GM10847 (cell line): ENCODE results near the gene CA10.

ENCODE experiments used
- POLR2A ChIP-seq: IDR thresholded peaks from 2 replicates; pipeline ENCODE4 v1.6.1; 2011; ENCODE audit not compliant: insufficient read length; ENCODE audit errors: extremely low read depth

CA10 gene

DNA sequence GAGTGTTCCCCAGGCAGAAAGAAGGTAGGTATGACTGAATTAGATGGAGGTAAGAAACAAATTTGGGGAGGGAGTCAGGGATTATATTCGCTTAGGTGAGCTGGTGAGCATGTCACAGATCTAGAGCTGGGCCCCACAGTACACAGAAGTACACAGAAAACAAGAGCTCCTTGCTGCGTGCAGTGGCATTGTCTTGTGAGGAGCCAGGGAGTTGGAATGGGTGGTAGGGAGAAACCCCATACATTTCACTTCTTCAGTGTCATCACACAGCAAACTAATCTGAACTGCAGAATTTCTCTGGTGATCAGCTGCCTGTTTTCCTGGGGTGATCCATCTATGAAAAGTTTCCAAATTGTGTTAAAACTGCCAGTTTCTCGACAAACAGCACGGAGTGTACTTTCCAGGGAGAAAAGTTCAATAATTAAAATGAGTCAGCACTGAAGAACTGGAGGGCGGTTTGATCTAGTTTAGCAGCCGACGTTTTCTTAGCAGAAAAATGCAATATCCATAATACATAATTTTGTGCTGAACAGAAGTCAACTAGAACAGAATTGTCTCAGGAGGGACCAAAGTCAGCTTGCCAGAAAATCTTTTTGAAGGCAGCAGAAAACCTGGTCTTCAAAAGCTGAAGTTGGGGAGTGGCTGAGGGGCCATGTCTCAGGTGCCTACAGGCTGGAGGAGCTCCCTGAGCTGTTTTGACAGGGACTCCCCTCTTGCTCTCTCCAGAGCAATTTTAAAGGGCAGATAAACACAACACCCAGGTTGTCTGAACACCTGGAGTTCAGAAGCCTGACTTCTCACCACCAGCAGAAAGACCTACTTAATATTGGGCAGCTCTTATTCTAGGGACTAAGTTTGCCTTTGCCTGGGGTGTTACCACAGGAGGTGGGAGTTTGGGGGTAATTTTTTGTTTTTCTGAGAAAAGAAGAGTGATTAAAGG is 448.6 kb downstream of the CA10 start:
- no peak for TF ChIP-seq POLR2A

- TF ChIP-seq POLR2A = no peak
Observed at GRCh38 chr17:51707216-51707615, 451.3 kb downstream of the CA10 start.

DNA sequence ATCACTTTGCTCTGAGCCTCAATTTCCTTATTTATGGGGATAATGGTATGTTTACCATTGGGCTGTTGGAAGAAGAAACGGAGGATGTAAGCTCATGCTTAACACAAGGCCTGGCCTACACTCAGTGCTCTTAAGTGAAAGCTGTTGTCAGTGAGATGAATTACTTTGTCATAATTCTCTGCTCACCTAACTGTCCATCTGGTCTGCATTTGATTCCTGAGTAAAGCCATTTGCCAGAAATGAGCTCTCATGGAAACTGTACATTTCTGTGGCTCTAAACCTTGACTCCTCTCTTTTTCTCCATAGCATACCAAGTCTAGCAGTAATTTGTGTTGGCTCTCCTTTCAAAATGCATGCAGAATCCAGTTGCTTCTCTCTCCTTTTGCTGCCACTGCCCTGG is 452.4 kb downstream of the CA10 start:
- no peak for TF ChIP-seq POLR2A

DNA sequence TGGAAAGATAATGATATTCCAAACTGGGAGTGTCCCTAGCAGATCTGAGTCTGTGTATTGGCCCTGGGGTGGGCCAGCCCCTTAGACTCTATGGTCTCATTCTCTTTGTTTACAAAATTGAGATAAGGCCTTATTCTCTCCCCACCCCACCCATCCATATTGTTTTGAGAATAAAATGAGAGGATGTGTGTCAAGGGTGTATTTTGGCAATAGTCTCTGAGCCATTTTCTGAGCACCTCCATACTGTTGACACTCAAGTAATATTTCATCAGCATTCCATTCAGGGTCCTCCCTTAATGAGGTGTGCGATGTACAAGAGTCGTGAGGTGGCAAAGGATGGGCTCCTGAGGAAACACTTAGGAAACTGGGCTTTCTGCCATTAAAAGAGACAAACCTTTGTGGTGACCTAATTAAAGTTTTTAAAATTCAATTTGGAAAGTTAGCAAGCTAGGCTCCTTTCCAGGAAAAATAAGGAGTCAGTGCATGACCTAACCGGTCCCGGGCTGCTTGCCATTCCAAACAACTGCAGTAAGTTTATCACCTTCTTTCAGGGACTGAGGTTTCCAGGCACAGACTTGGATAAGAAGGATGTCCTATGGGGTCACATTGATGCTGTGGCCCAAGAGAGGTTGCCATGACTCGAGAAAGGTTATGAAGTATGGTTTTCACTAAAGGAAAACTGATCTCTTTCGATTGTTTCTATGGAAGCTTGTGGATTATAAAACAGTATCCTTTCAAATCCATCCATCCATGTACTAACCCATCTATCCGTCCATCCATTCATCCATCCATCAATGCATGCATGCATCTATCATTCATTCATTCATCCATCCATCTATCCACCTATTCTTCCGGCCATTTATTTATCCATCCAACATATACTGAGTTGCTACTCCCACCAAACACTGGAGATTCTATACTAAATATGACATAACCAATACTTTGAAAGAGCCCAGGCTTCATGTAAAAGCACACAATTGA is 454.9 kb downstream of the CA10 start:
- TF ChIP-seq POLR2A = no peak

- TF ChIP-seq POLR2A = no peak
Observed at GRCh38 chr17:51702963-51703360, 455.6 kb downstream of the CA10 start.

- TF ChIP-seq POLR2A = no peak
Observed at GRCh38 chr17:51701501-51701900, 457.0 kb downstream of the CA10 start.

DNA sequence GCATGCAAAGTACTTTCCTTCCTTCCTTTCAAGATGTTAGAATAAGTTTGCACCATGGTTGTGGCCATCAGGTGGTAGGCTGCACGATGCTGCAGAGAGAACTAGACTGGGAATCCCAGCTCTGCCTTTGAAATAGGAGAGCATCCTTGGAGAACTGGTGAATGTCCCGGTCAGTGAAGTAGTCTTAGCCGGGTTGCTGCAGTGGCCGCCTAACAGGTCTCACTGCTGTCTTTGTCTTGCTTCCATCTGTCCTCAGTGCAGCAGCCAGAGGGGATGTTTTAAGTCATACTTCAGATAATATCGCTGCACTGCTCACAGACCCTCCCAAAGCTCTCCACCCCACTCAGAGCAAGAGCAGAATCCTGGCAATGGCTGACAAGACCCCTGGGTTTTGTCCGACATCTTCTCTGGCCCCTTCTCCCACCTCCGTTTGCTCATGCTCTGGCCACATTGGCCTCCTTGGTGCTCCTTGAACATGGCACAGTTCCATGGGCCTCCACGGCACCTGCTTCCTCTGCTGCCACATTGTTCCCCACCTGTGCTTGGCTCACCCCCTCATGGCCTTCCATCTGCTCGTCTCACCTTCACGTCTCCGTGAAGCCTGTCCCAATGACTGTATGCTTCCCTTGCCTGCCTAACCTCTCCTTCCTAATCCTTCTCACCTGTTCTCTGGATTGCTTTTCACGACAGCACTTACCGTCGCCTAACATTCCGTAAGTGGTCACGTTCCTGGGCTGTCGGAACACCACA is 458.3 kb downstream of the CA10 start:
- no peak for TF ChIP-seq POLR2A

DNA sequence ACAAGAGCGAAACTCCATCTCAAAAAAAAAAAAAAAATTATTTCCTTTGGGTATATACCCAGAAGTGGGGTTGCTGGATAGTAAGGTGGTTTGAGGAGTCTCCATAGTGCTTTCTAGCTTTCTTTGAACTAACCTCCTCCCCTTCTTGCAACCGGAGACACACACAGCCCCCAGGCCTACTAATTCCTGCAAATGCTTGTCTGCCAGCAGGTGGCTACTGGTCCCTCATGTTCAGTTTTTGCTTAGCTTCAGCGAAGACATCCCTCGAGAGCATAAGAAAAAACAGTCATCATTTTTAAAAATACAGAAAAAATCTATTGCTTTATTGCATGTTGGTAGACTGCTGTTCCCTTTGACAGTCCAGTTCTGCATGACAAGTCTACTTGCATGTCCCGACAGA is 459.2 kb downstream of the CA10 start:
- no peak for TF ChIP-seq POLR2A

DNA sequence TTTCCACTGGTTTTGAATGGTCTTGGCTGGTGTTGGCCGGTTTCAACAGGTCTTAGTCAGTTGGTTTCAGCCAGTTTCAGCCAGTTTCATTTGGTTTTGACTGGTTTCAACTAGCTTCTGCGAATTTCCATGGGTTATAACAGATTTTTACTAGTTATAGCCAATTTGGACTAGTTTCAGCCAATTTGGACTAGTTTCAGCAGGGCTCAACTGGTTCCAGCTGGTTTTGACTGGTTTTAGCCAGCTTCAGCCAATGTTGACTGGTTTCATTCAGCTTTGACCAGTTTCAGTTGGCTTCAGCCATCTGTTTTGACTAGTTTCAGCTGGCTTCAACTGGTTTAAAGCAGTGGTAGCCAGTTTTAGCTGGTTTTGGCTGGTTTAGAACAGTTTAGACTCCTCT is 465.6 kb downstream of the CA10 start:
- no peak for TF ChIP-seq POLR2A

GRCh38 chr17:51687887-51688286 is 470.6 kb downstream of the CA10 start:
- TF ChIP-seq POLR2A = no peak

DNA sequence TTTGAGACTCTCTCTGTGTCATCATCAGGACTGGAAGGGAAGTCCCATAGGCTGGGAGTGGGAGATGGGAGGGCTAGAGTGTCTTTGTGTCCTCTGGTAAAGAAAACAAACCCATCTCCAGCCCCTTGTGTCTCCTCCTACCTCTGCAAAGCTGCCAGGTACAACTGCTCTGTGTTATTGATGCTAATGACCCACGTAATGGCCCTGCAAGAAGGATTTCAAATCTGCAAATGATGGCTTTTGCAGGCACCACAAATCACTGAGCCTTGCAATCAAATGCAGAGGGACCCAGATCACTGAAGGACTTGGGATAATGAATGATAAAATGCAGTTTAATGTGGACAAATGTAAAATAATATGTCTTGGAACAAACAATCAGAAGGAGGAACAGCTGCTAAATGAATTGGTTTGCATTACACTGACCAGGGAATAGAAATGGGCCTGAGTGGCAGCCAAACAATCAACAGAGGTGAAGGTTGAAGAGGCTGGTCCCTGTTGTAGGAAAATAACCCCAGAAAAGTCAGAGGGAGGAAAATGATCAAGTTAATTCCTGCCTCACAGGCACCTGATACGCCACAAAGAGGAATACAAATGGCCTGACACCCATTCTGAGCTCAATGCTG is 473.1 kb downstream of the CA10 start:
- TF ChIP-seq POLR2A = no peak

DNA sequence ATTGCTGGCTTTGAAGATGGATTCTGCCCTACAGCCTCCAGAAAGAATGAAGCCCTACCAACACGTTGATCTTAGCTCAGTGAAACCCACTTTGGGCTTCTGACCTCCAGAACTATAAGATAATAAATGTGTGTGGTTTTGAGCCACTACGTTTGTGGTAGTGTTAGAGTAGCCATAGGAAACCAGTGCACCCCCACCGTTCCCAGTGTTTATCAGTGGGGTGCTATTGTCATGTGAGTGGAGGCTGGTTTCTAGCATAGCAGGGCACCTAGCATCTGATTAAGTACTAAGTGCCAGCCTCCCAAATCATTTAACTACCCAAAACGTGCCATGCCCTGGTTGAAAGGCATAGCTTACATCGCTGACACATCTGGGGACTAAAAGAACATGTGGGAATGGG is 474.3 kb downstream of the CA10 start:
- TF ChIP-seq POLR2A = no peak

GRCh38 chr17:51683291-51683690 is 475.2 kb downstream of the CA10 start:
- no peak for TF ChIP-seq POLR2A

DNA sequence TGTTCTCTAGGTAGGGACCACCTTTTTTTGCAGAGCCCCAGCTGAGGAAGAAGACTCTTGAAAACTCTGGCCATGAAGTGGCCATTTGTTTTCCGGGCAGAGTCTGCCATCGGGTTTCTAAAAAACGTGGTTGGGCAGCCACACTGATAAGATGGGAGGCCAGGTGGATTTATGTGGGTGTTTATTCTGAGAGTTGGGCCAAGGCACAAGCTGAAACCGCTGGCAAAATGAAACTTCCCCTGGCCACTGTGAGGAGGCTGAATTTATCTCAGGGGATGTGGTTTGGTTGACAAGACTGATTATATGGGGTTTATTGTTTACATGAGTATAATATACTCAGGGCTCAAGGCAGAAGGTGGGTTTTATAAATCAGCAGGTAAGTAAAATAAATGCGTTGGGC is 476.4 kb downstream of the CA10 start:
- TF ChIP-seq POLR2A = no peak

DNA sequence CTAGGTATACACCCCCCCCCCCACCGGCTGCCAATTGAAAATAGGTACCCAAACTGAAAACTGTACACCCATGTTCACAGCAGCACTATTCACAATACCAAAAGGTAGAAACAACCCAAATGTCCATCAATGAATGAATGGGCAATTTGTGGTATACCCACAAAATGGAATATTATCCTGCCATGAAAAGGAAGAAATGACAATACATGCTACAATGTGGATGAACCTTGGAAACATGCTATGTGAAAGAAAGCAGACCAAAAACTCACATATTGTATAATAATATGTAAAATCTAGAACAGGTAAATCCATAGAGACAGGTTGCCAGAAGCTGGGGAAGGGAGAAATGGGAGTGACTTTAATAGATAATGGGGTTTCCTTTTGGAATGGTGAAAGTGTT is 480.6 kb downstream of the CA10 start:
- TF ChIP-seq POLR2A = no peak
